GM04504 (cell line): ENCODE results near the gene KRTAP10-1.
"Not testable (repeated sequence)": the region's sequence is repeated elsewhere in the genome, so short reads cannot be mapped to it uniquely, and the experiment has no call there.

Experiments used
- DNase-seq: peaks from one replicate; pipeline ENCODE4 v3.0.0-alpha.2; 2012; ENCODE audit warnings: low read depth

KRTAP10-1 gene

GRCh38 chr21:44539991-44540666 is at the start of gene KRTAP10-1:
TSS of gene KRTAP10-1 (minus strand) at chr21:44540195. CDS start at chr21:44540150, 45 bp downstream.
- no peak for DNase-seq

GRCh38 chr21:44589094-44589493 is 49.1 kb upstream of the KRTAP10-1 start:
- DNase-seq, result no peak

GRCh38 chr21:44585892-44586291 is 45.9 kb upstream of the KRTAP10-1 start:
- DNase-seq, result no peak

- no peak for DNase-seq
These were observed 43.8 kb upstream of the KRTAP10-1 start for GRCh38 chr21:44583800-44584147.

GRCh38 chr21:44583089-44583799 is 43.2 kb upstream of the KRTAP10-1 start:
- DNase-seq, result no peak

GRCh38 chr21:44582055-44582454 is 42.1 kb upstream of the KRTAP10-1 start:
- no peak for DNase-seq

GRCh38 chr21:44581158-44581557 is 41.2 kb upstream of the KRTAP10-1 start:
- no peak for DNase-seq

GRCh38 chr21:44580231-44580821 is 40.3 kb upstream of the KRTAP10-1 start, which contains the start of gene KRTAP10-5:
TSS of gene KRTAP10-5 (minus strand) at chr21:44580604. CDS start at chr21:44580578, 26 bp downstream.
- DNase-seq, result not testable (repeated sequence)

- no peak for DNase-seq
These were observed 39.8 kb upstream of the KRTAP10-1 start for GRCh38 chr21:44579833-44580144.

- DNase-seq, result no peak
These were observed 39.2 kb upstream of the KRTAP10-1 start for GRCh38 chr21:44579056-44579832.

GRCh38 chr21:44578371-44579055 is 38.5 kb upstream of the KRTAP10-1 start:
- DNase-seq, result no peak

- DNase-seq, result no peak
These were observed 36.0 kb upstream of the KRTAP10-1 start for GRCh38 chr21:44576025-44576420.

GRCh38 chr21:44575307-44576024 is 35.5 kb upstream of the KRTAP10-1 start:
- DNase-seq, result no peak

- DNase-seq, result no peak
These were observed 34.7 kb upstream of the KRTAP10-1 start for GRCh38 chr21:44574457-44575306.

- not testable (repeated sequence) for DNase-seq
These were observed 33.8 kb upstream of the KRTAP10-1 start, which contains the start of gene KRTAP10-4 for GRCh38 chr21:44573630-44574456. TSS of gene KRTAP10-4 (plus strand) at chr21:44573729. CDS start at chr21:44573759, 30 bp downstream.

- DNase-seq, result no peak
These were observed 33.1 kb upstream of the KRTAP10-1 start for GRCh38 chr21:44572959-44573583.

GRCh38 chr21:44571844-44572782 is 32.1 kb upstream of the KRTAP10-1 start:
- DNase-seq, result no peak

GRCh38 chr21:44571296-44571695 is 31.3 kb upstream of the KRTAP10-1 start:
- no peak for DNase-seq
